Panc1 (cell line): Measurements from ENCODE around the gene PODNL1. TPM values are rescaled to one million over a fixed set of nuclear protein-coding genes. Genes with fewer than 3 reads are reported as not detected.

ENCODE experiments used
- ATAC-seq: fragments of 200-7000 bp; cut with Tn5 transposase; 2 replicates; pipeline ENCODE4 v1.9.1; 2020; ENCODE audit warnings: mild to moderate bottlenecking, moderate library complexity
- BruUV-seq: library from RNA; stranded (reverse); fragments of 400-500 nt; replicated peaks from 2 replicates; lab custom pipeline; 2021; lab: Mats Ljungman, UMichigan
- CTCF ChIA-PET: fragments of 300-600 bp; sonication (Branson Sonifier 250); formaldehyde crosslinking; loops from one replicate; lab custom pipeline; 2022; ENCODE audit warnings: antibody characterized with exemption; lab: Charles Lee
- POLR2A ChIA-PET: fragments of 300-600 bp; sonication (Branson Sonifier 250); formaldehyde crosslinking; loops from one replicate; lab custom pipeline; 2022; ENCODE audit warnings: antibody characterized with exemption; lab: Charles Lee
- DNase-seq: peaks from one replicate; pipeline ENCODE4 v3.0.0-alpha.2; 2010; ENCODE audit warnings: low read depth, low spot score
- H3K27ac ChIP-seq: 2 replicates; pipeline ENCODE4 v1.5.1; 2011; ENCODE audit warnings: mild to moderate bottlenecking, low read length, inconsistent platforms
- H3K27me3 ChIP-seq: fragments of 200-500 bp; sonication (Bioruptor generic); 2 replicates; pipeline ENCODE4 v1.6.0; 2014; ENCODE audit warnings: low read length, inconsistent platforms; ENCODE audit not compliant: control insufficient read depth, insufficient read depth
- H3K36me3 ChIP-seq: fragments of 200-500 bp; sonication (Bioruptor generic); 2 replicates; pipeline ENCODE4 v1.5.1; 2014; ENCODE audit warnings: inconsistent platforms, mild to moderate bottlenecking, low read length, moderate library complexity; ENCODE audit not compliant: control insufficient read depth, insufficient read depth
- H3K4me1 ChIP-seq: 2 replicates; pipeline ENCODE4 v1.5.1; 2011; ENCODE audit warnings: inconsistent platforms, mild to moderate bottlenecking, low read length, moderate library complexity; ENCODE audit not compliant: control insufficient read depth, insufficient read depth
- H3K4me3 ChIP-seq, 2 experiments: 2 replicates each; pipeline ENCODE4 v1.5.1; 2011 to 2012; ENCODE audit warnings: low read depth in 2 of 2, low read length in 2 of 2, mild to moderate bottlenecking in 2 of 2, inconsistent platforms in 1 of 2, moderate library complexity in 1 of 2
- H3K9me3 ChIP-seq: fragments of 200-500 bp; sonication (Bioruptor generic); 2 replicates; pipeline ENCODE4 v1.5.1; 2014; ENCODE audit warnings: low read depth, mild to moderate bottlenecking, inconsistent platforms, low read length, moderate library complexity; ENCODE audit not compliant: control insufficient read depth, insufficient read depth
- CTCF ChIP-seq: fragments of 450-650 bp; IDR thresholded peaks from 2 replicates; pipeline ENCODE4 v1.5.1; 2017; ENCODE audit warnings: mild to moderate bottlenecking
- POLR2AphosphoS5 ChIP-seq: IDR thresholded peaks from 2 replicates; pipeline ENCODE4 v1.6.1; 2012; ENCODE audit warnings: mild to moderate bottlenecking, low read depth, low read length, moderate library complexity
- REST ChIP-seq, 2 experiments: IDR thresholded peaks; 2 replicates each; pipeline ENCODE4 v1.6.1; 2011 to 2012; ENCODE audit warnings: low read depth in 2 of 2, control low read depth in 1 of 2, low read length in 1 of 2, mild to moderate bottlenecking in 1 of 2, moderate library complexity in 1 of 2; ENCODE audit not compliant: insufficient read depth in 1 of 2
- SIN3A ChIP-seq: IDR thresholded peaks from 2 replicates; pipeline ENCODE4 v1.6.1; 2012; ENCODE audit warnings: low read depth, mild to moderate bottlenecking, low read length, moderate library complexity, borderline replicate concordance; ENCODE audit not compliant: insufficient read depth
- TCF7L2 ChIP-seq: IDR thresholded peaks from 2 replicates; pipeline ENCODE4 v1.6.1; 2011; ENCODE audit warnings: mild to moderate bottlenecking, low read depth, low read length, inconsistent platforms
- in situ Hi-C: cut with HindIII; loops from 2 replicates; pipeline ENCODE4 v1.10.0; 2016; ENCODE audit warnings: low sequenced_read_pairs, low pct_unique_long_range_greater_than_20kb
- intact Hi-C: fragments of 100-400 bp; cut with micrococcal nuclease; formaldehyde crosslinking; loops from one replicate; pipeline ENCODE4 v1.10.0; 2022; ENCODE audit not compliant: unreplicated experiment
- total RNA-seq: library from RNA; stranded (reverse); gene quantifications from one replicate; pipeline ENCODE4 v1.2.1, GENCODE V29; 2021; ENCODE audit not compliant: unreplicated experiment

Gene PODNL1
- total RNA-seq, 1 experiment from 2014 or later = 1.4 TPM

- BruUV-seq = no TSS peak
- Histone ChIP-seq H3K4me1 (peaks cover 5% of the 10 kb centered on the region), H3K4me3 (no peak overlapping the region), H3K27ac (no peak overlapping the region), H3K9me3 (no peaks in the 10 kb centered on the region), H3K27me3 (no peaks in the 10 kb centered on the region), H3K36me3 (no peaks in the 10 kb centered on the region)
- TF ChIP-seq REST (IDR thresholded peaks at IDR 0.05; ENCODE audit: insufficient read depth in 1 of 2, low read depth in 2 of 2, low read length in 1 of 2) (no peak), POLR2AphosphoS5 (no peak), TCF7L2 (no peak), CTCF (no peak), SIN3A (no peak)
- intact Hi-C loops = no loop called here
- no peak for DNase-seq
- in situ Hi-C loops = no loop called here
- CTCF ChIA-PET = no interaction called here
- POLR2A ChIA-PET = no interaction called here
- ATAC-seq = no peak
Measured at GRCh38 chr19:13934785-13935109, 3.5 kb downstream of the PODNL1 start.

- Histone ChIP-seq H3K27ac (no peak overlapping the region), H3K4me3 (no peak overlapping the region), H3K27me3 (no peaks in the 10 kb centered on the region), H3K36me3 (no peaks in the 10 kb centered on the region), H3K9me3 (no peaks in the 10 kb centered on the region), H3K4me1 (peaks cover 3% of the 10 kb centered on the region)
- ChIA-PET POLR2A (no interaction called here), CTCF (interaction anchor here (0.5 kb wide), 1 partner anchor 17 kb away, joined by 8 read pairs; no protein-coding TSS in a partner anchor)
- no peak for DNase-seq
- in situ Hi-C loops = no loop called here
- ATAC-seq = no peak
- no TSS peak for BruUV-seq
- intact Hi-C loops = no loop called here
- TF ChIP-seq POLR2AphosphoS5 = no peak
- no peak for TF ChIP-seq SIN3A
- no peak for TF ChIP-seq REST (IDR thresholded peaks at IDR 0.05; ENCODE audit: insufficient read depth in 1 of 2, low read depth in 2 of 2, low read length in 1 of 2)
- TF ChIP-seq CTCF = no peak
- TF ChIP-seq TCF7L2 = no peak
Measured at GRCh38 chr19:13932911-13933393, 5.3 kb downstream of the PODNL1 start.
